ENCODE data around the gene ATP4A.

ATP4A gene

DNA sequence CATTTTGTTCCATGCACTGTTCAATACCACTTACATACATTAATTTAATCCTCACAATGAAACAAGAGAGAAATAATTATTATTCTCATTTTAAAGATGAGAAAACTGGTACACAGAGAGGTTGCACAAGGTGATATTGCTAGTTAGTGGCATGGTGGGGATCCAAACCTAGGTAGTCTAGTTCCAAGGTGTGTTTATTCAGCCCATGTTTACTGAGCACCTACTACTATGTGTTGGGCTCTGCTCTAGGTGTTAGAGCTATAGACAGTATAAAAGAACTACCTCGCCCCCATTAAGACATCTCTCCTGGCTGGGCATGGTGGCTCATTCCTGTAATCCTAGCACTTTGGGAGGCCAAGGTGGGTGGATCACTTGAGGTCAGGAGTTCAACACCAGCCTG lies 19.3 kb upstream of the ATP4A start:
- no peak for TF ChIP-seq ZFX (IDR thresholded peaks at IDR 0.05)
- TF ChIP-seq, protein P1, sequence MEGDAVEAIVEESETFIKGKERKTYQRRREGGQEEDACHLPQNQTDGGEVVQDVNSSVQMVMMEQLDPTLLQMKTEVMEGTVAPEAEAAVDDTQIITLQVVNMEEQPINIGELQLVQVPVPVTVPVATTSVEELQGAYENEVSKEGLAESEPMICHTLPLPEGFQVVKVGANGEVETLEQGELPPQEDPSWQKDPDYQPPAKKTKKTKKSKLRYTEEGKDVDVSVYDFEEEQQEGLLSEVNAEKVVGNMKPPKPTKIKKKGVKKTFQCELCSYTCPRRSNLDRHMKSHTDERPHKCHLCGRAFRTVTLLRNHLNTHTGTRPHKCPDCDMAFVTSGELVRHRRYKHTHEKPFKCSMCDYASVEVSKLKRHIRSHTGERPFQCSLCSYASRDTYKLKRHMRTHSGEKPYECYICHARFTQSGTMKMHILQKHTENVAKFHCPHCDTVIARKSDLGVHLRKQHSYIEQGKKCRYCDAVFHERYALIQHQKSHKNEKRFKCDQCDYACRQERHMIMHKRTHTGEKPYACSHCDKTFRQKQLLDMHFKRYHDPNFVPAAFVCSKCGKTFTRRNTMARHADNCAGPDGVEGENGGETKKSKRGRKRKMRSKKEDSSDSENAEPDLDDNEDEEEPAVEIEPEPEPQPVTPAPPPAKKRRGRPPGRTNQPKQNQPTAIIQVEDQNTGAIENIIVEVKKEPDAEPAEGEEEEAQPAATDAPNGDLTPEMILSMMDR (conservative IDR thresholded peaks at IDR 0.05) = no peak
- H3K27ac ChIP-seq = no peak overlapping the region

DNA sequence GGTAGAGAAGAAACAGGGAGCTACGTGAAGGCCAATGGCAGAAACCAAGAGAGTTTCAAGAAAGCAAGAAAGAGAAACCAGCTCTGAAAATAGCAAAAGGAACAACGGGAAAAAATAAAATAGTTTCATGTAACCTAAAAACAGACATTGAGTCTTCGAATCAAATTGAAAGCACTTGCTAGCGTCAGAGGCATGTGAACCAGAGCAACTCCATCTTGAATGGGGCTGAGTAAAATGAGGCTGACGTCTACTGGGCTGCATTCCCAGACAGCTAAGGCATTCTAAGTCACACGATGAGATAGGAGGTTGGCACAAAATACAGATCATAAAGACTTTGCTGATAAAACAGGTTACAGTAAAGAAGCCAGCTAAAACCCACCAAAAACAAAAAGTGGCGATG lies 15.2 kb upstream of the ATP4A start:
- no peak overlapping the region for H3K27ac ChIP-seq
- TF ChIP-seq, protein P1 (conservative IDR thresholded peaks at IDR 0.05) = no peak
- TF ChIP-seq ZFX (IDR thresholded peaks at IDR 0.05) = no peak

DNA sequence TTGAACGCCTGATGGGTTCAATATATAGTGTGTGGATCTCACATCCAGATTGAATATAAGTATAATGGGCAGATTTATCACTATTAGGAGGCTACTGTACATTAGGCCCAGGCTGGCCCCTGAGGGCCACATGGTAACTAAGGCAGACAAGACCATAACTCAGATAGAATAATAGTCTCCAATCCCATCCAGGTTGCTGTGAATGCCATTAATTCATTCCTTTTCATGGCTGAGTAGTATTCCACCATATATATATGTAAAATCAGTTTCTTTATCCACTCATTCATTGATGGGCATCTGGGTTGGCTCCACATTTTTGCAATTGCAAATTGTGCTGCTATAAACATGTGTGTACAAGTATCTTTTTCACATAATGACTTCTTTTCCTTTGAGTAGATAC lies 14.5 kb upstream of the ATP4A start:
- TF ChIP-seq, protein P1 (conservative IDR thresholded peaks at IDR 0.05) = no peak
- no peak for TF ChIP-seq ZFX (IDR thresholded peaks at IDR 0.05)
- H3K27ac ChIP-seq = no peak overlapping the region

DNA sequence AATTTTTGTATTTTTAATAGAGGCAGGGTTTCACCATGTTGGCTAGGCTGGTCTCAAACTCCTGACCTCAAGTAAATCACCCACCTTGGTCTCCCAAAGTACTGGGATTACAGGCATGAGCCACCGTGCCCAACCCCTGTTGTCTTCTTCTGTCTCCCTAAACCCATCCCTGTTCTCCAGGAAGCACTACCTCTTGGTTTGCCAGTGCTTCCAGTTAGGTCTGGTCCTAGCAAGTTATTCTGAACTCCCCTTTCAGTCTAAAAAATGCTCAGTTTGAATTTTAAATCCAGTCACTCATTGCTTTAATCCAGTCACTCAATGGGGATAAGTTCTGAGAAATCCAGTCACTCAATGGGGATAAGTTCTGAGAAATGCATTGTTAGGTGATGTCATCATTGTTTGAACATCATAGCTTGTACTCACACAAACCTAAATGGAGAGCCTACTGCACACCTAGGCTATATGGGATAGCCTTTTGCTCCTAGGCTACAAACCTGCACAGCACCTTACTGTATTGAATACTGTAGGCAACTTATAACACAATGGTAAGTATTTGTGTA lies 8.0 kb upstream of the ATP4A start:
- TF ChIP-seq ZFX (IDR thresholded peaks at IDR 0.05) = no peak
- TF ChIP-seq, protein P1 (conservative IDR thresholded peaks at IDR 0.05) = no peak
- H3K27ac ChIP-seq = no peak overlapping the region

DNA sequence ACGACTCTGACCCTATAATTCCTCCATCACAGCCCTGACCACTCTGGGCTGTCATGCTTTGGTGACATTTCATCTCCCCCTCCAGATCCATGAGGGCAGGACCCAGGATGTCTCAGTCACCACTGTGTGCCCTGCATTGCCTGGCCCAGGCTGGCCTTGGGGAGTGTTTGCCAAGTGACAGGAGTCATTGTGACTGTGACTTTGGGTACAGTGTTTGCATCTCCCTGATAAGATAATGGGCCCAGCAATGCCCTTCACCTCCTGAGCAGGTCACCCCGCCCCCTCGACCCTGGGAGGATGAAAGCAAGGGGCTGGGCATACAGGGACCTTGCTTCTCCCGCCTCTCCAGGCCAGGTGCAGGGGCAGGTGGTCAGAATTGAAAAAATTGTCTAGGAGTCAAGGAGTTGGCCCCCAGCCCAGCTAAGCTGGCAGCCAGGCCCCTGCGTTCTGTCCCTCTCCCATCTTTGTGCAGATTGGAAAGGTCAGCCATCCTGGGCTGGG lies 5.9 kb upstream of the ATP4A start:
- no peak overlapping the region for H3K27ac ChIP-seq
- TF ChIP-seq ZFX (IDR thresholded peaks at IDR 0.05) = no peak
- TF ChIP-seq, protein P1 (conservative IDR thresholded peaks at IDR 0.05) = no peak

DNA sequence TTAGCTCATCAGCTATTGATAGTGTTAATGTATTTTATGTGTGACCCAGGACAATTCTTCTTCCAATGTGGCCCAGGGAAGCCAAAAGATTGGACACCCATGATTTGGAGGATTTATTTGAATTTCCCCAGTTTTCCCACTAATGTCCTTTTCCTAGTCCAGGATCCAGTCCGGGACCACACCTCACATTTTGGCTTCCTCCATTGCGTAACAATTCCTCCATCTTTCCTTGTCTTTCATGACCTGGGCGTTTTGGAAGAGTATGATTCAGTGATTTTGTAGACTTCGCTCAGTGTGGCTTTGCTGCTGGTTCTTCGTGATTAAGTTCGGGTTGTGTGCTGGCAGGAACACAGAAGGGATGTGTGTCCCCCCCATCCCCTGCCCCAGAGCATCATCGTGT lies 3.3 kb upstream of the ATP4A start:
- TF ChIP-seq, protein P1 (conservative IDR thresholded peaks at IDR 0.05) = no peak
- TF ChIP-seq ZFX (IDR thresholded peaks at IDR 0.05) = no peak
- no peak overlapping the region for H3K27ac ChIP-seq

DNA sequence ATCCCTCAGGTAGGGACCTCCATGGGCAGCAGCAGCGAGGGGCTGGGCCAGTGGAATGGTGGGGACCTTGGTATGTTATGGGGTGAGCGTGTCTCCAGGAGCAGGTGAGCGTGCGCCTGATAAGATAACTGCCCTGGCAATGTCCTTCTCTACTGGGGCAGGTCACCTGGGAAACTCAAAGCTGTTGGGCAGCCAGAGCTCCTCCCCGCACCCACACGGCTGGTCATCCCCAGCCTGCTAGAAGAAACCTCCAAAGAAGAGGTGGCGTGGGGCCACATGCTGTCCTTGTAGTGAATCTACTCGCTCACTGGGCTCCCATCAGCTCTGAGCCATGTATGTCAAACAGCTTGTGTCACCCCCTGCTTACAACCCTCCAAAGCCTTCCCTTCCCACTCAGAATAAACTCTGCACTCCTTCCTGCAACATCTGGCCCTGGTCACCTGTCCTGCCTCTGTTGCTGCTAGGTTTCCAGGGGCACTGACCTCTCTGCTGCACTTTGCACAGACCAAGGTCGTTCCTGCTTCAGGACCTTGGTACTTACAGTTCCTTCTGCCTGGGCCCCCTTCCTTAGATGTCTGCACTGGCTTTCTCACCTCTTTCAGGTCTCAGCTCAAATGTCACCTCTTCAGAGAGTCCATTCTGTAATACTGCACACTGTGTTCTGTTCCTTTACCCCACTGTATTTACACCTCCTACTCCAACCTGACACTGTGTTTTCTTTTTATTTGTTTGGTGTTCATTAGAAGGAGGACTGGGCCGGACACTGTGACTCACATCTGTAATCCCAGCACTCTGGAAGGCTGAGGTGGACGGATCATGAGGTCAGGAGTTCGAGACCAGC lies 1.8 kb upstream of the ATP4A start:
- TF ChIP-seq, protein P1 (conservative IDR thresholded peaks at IDR 0.05) = no peak
- TF ChIP-seq ZFX (IDR thresholded peaks at IDR 0.05) = no peak
- H3K27ac ChIP-seq = no peak overlapping the region

Measured in C4-2B (cell line).